GM10847 (cell line): ENCODE measurements around the gene C19orf67.

Experiments
- POLR2A ChIP-seq: IDR thresholded peaks from 2 replicates; pipeline ENCODE4 v1.6.1; 2011; ENCODE audit not compliant: insufficient read length; ENCODE audit errors: extremely low read depth

The C19orf67 gene

DNA sequence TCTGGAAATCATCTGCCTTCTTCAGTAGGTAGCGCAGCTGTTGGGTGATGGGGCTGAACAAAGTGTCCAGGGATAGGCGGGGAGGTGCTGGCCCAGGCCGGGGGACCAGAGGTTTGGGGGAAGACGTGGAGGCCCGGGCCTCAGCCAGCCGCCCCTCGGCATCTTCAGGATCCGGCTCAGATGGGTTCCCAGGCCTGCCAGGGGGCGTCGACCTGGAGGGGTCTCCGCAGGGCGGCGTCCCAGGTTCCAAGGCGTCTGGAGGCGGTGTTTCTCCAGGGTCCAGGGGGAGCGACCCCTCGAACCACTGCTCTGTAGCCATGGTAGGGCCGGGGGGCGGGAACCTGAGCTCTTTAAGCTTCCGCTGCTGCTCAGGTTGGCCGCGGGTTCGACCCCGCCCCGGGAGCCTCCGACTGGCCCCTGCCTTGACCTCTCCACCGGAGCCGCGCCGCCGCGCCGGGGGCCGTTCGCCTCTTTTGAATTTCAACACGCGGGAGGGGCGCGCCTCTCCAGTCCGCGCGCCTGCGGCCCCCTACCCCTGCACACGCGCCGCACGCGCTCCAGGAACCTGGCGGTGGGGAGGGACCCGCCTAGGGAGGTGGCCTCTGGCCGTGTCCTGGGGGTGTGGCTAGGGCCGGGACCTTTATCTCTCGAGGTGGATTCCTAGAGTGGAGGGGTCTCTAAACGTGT lies at the start of gene C19orf67:
Gene C19orf67, minus strand, starts transcription at position 475 of the 687 bp plus-strand sequence. Its CDS starts 156 bp downstream, at position 319.
- no peak for TF ChIP-seq POLR2A

DNA sequence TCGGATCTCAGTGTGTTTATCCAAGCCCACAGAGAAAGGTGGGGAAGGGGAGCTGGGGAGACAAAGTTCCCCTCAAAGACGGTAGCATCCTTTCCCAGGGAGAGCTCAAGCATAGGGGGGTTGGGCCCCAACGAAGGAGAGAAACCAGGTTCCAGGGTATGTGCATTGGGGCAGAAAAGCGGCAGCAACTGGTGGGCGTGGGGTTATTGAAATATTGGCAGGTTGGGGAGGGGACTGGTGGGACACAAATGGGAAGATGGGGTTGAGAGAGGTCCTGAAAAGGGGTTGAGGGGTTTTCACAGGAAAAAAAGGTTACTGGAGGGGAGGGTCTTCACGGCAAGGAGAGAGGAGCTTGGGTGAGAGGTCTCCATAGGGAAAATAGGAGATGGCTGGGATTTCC lies 49.8 kb upstream of the C19orf67 start:
- TF ChIP-seq POLR2A = no peak

DNA sequence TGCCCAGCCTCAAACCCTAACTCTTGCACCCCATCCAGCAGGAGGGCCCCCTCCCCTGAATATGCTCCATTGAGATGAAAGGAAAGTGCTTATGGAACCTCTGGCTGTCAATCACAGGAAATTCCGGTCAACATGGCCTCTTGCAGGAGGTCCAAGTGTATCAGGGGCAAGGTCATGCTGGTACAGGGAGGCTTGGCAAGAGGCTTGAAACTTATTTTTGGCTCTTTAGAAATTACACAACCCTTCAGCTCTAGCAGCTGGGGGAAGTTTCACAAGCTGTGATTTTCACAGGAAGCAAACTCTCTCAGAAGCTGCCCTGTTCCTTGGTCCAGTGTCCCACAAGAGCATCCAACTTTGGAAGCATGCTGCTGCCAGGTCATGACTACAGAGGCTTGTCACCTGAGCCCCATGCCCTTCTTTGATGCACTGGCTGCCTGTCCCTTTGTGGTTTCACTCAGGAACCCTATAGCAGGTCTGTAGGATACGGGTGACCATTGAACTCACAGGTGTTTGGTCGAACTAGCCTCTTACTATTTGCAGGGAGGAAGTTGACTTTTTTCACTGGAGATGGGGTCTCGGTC lies 42.4 kb upstream of the C19orf67 start:
- TF ChIP-seq POLR2A = no peak

DNA sequence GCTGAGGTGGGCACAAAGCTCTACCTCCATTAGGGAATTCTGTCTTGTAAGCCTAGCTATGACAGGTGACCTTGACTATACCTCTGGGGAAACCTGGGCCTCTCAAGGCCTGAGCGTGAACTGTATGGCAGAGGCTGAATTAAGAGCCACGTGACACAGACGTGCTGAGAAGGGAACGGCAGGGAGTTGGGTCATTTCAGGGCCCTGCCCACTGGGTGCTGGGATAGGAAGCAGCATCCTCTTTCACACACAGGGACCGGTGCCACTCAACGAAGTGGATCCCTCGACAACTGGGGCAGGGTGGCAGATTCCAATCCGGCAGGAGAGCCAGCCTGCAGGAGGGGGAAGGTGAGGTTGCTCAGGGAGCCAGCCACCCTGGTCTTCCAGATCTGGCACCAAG lies 41.6 kb upstream of the C19orf67 start:
- no peak for TF ChIP-seq POLR2A

DNA sequence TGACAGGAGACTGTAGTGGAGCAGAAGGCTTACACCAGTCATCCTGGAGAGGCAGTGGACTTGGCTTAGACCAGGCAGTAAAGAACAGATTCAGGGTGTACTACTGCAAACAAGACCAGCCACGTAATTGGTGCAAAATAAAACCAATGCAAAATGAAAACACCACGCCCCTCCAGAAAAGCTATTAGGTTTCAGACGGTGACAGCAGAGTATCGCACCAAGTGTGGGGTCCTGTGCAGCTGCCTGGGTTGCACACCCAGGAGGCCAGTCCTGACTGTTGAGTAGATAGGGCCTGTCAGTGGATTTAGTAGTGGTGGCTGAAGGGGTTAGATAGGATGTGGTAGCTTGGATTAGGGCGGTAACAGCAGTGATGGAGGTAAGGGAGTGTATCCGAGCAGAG lies 37.3 kb upstream of the C19orf67 start:
- no peak for TF ChIP-seq POLR2A

DNA sequence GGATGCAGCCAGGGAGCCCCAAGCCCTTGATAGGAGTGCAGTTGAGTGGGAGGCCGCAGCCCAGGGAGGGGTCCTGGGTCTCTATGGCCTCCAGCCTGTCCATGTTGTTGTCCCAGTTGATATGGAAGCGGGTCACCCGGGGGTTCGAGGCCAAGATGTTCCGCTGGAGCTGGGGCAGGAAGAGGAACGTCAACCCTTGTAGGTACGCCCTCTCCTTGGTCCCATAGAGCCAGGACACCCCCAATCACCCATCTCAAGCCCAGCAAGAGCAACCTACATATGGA lies 34.9 kb upstream of the C19orf67 start:
- TF ChIP-seq POLR2A = no peak

DNA sequence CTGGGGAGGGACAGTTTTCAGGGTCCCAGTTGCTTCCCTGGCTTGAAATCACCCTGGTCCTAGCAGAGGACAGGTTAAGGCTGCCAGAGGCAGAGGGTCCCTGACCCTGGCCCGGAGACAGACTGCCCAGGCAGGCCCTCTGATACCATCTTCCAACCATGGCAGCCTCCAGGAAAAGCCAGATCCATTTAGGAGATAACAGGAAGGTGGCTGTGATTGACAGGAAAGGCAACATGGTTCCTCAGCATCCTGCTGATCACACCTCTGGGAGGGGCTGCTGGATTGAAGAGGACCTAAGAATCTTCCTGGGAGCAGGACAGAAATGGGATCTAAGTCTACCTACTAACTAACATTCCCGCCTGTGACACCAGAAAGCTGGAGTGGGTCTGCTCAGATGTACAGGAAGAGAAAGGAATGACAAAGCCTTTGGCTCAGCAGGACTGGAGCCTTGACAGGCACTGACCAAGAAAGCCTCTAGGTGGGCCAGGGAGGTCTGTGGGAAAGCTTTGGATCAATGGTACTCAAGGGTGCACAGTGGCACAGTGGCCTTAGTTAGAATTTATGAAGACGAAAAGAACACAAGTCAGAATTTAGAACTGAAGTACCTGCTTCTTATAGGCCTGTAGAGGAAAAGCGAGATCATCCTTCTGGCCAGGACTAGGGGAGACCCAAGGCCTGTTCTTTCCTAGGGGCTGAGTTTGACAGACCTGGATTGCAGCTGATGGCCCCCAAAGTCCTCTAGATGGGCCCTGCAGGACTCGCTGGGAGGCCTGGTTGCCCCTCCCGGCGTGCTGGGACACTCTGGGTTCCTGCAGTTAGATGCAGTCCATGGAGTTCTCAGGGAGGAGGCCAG lies 34.3 kb upstream of the C19orf67 start:
- TF ChIP-seq POLR2A = no peak

DNA sequence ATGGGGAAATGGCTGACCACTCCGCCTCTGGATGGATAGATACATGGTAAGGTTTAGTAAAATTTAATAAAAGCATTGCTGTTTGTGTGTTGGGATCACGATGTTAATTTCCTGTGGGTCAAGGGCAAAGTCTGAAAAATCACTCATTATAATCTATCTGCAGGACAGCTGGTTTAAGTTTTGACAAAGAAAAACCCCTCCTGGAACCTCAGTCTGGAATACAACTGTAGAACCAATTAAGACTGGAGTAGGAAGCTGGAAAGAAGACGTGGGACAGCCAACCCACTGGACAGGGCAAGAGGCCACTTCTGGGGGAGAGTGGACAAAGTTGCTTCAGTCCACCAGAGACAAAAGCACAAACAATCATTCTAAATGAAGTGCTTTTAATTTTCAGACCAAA lies 33.6 kb upstream of the C19orf67 start:
- no peak for TF ChIP-seq POLR2A

DNA sequence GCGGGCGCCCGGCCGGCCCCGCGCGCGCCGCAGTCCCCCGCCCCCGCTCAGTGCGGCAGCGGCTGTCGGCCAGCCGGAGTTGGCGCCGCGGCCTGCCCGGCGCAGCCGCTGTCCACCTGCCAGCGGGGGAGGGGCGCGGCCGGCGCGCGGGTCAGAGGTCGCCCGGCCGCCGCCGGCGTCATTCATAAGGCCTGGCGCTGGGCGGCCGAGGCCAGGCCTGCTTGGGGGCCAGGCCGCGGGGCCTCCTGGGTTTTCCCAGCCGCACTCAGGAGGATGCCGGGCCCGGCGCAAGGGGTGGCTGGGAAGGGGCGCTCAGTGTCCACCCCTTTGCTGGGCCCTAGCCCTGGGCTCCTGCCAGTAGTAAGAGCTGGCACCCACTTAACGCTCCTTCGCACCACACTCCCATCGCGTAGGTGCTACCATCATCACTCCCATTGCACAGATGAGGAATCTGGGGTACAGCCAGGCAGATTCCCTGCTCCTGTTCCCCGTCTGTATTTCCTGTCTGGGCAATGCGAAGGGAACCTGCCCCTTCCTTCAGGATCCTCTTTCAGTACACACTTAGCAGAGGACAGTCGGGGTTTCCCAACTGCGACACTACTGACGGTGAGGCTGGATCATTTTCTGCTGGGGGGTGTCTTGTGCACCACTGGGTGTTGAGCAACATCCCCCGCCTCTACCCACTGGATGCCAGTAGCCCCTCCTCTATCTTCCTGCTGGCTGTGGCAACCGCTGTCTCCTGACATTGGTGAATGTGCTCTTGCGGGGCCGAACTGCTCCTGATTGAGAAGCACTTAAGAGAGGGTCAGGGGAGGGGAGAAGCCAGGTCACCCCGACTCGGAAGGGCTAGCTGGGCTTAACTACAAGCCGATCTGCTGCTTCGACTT lies 32.8 kb upstream of the C19orf67 start:
- TF ChIP-seq POLR2A = no peak

DNA sequence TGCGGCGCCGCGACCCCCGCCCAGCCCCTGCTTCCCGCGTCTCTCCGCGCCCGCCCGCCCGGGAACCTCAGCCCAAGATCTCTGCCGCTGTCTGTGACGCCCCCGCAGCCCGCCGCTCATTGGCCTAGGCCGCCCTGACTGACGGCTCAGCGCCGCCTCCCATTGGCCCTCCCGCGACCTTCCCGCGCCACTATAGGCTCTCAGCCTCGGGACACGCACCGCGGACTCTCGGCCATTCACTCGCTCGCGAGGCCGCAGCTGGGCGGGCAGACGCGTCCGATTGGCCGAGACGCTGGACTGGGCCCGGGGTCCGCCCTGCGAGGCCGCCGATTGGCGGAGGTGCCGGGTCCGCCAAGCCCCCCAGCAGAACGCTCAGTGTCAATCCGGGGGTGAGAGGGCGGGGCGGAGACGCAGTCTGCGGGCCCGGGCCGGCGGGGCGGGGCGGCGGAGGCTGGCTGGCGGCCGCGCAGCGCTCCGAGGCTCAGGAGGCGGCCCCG lies 32.1 kb upstream of the C19orf67 start, which contains the start of gene PRKACA:
Gene PRKACA, minus strand, starts transcription at position 95 of the 497 bp plus-strand sequence. CDS start 215 bp downstream, outside the sequence.
- TF ChIP-seq POLR2A = no peak

DNA sequence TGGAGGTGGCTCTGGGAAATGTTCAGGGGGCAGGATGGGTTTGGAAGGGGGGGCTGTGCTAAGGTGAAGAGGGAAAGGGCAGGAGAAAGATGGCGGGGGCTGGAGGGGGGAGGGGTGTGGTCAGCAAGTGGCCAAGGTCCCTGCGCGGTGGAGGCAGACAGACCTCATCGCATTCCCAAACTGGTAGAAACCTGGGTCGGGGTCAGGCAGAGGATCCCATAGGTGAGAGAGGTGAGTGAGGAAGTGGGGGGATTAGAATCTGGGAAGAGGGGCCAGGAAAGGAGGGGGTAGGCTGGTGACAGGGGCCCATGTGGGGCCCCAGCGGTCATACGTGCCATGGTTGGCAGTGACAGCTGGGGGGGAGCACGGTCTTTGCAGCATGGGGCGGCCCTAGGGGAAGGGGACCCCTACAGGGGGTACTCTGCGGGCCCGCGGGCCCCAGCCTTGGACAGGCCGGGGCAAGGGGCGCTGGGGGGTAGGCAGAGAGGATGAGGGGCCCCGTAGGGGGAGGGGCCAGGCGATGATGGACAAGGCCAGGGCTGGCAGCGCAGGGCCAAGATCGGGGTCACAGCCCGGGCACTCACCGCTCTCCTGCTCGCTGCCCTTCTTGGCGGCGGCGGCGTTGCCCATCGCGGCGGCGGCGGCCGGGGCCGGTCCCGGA lies 31.5 kb upstream of the C19orf67 start:
- no peak for TF ChIP-seq POLR2A

DNA sequence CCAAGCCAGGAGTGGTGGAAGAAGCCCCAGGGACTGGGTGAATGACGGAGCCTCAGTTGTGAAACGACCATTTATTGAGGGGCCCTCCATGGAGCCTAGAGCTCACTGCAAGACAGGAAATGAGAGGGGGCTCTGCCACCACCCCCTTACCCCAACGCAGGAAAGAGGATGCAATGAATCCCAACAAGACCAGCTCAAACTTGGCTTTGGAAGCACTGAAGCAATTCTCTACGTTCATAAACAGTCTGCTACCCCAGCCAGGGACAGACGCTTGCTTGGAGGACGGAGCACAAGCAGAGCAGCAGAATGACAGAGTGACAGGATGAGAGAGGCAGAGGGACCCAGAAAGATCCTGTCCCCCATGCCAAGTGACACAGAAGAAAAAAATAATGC lies 30.9 kb upstream of the C19orf67 start:
- TF ChIP-seq POLR2A = no peak

DNA sequence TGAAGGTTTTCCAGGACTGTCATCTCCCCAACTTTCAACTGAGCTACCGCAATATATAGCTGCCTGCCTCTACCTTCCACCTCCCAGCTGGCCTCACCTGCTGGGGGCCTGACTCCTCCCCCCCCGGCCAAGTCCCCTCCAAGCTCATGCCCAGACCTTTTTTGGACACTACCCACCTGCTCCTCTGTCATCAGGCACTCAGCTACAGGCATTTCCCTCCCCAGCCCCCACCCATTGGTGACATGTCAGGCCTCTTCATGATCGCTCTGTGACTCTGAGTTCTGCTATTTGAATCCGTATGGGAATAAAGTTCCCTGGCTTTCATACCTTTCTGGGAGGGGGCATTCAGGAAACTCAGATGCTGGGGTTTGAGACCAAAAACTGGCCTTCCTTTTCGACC lies 30.2 kb upstream of the C19orf67 start:
- no peak for TF ChIP-seq POLR2A

DNA sequence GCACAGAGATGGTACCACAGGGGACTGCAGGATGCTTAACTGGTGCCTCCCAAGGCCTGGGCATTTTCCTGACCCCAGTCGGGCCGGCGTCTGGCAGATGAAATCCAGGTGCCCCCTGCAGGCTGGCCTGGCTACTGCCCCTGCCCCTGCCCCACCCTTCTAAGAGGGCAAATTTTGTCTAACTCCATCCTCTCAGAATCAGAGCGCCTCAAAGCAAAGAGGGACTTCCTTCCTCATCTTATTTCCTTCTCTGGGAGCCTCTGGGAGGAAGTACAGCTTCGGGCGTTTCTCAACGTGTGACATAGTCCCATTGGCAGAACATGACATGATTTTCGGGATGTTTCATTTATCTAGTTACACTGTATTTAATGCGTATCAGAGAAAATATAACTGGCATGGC lies 29.3 kb upstream of the C19orf67 start:
- no peak for TF ChIP-seq POLR2A
